Lower lobe of right lung (tissue), 2 donors: ENCODE data around the gene SLX4. TPM values are rescaled to one million over a fixed set of nuclear protein-coding genes. Genes with fewer than 3 reads are reported as not detected.

Experiments used
- ATAC-seq, 2 donors: fragments of 200-7000 bp; cut with Tn5 transposase; one replicate each; pipeline ENCODE4 v1.9.1; 2020 to 2022; ENCODE audit warnings: mild to moderate bottlenecking in 2 of 2, moderate library complexity in 2 of 2
- DNase-seq: peaks from one replicate; pipeline ENCODE4 v3.0.0-alpha.2; 2020
- H3K27ac ChIP-seq: fragments of 200-600 bp; one replicate; pipeline ENCODE4 v1.8.0; 2022
- H3K27me3 ChIP-seq: fragments of 200-600 bp; one replicate; pipeline ENCODE4 v1.8.0; 2022; ENCODE audit warnings: low read depth
- H3K36me3 ChIP-seq: fragments of 200-600 bp; one replicate; pipeline ENCODE4 v1.8.0; 2022; ENCODE audit warnings: mild to moderate bottlenecking
- H3K4me1 ChIP-seq: fragments of 200-600 bp; one replicate; pipeline ENCODE4 v1.8.0; 2022
- H3K4me3 ChIP-seq: fragments of 200-600 bp; one replicate; pipeline ENCODE4 v1.8.0; 2022; ENCODE audit warnings: mild to moderate bottlenecking
- H3K9me3 ChIP-seq: fragments of 200-600 bp; one replicate; pipeline ENCODE4 v1.8.0; 2022
- intact Hi-C: fragments of 100-400 bp; cut with DNase I; formaldehyde crosslinking; loops from one replicate; pipeline ENCODE4 v1.11.0; 2022
- total RNA-seq: library from RNA; stranded (reverse); fragmentation: NEBNext Ultra II Directional; extraction: Animal tissue kit (Norgen Biotek cat#: 25700); gene quantifications from one replicate; pipeline ENCODE4 v1.2.1, GENCODE V29; 2021
- TF ChIP-seq, protein P1 (sequence below): fragments of 200-600 bp; IDR thresholded peaks from one replicate; pipeline ENCODE4 v1.8.0; 2022; ENCODE audit warnings: antibody characterized with exemption, mild to moderate bottlenecking
- donor health status: DM: no; HTN: yes; CAD: no; lungs with severe emphysema.

SLX4 gene
- total RNA-seq, 1 donor from 2014 or later = 5.7 TPM

DNA sequence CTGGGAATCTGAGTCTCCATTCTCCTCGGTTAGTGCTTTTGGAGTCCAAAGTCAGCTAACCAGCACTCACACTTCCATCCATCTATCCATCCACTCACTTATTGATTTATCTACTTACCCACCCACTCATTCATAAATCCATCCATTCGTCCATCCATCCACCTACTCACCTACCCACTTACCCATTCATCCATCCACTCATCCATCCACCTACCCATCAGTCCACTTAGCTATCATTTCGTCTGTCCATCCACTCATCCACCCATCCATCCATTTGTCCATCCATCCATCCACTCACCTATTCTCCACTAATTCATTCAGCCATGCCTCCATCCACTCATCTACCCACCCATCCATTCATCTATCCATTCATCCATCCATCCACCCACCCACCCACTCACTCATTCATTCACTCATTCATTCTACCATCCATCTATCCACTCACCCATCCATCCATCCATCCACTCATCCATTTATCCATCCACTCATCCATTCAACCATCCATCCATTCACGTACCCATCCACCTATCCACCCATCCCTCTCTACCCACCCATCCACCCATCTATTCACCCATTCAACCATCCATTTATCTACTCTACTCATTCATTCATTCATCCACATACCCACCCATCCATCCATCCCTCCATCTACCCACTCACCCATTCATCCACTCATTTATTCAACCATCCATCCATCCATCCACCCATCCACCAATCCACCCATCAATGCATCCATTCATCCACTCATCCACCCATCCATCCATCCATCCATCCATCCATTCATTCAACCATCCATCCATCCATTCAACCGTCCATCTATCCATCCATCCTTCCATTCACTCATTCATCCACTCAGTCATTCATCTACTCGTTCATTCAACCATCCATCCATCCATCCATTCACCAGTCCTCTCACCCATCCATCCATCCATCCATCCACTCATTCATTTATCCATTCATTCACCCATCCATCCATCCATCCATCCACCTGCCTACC lies 60.3 kb downstream of the SLX4 start:
- intact Hi-C loops = no loop called here
- Histone ChIP-seq H3K4me1 (no peaks in the 10 kb centered on the region), H3K27ac (no peak overlapping the region), H3K4me3 (no peak overlapping the region), H3K36me3 (peaks cover 19% of the 10 kb centered on the region), H3K27me3 (no peaks in the 10 kb centered on the region), H3K9me3 (no peaks in the 10 kb centered on the region)
- DNase-seq = no peak
- no peak for ATAC-seq
- TF ChIP-seq, protein P1, sequence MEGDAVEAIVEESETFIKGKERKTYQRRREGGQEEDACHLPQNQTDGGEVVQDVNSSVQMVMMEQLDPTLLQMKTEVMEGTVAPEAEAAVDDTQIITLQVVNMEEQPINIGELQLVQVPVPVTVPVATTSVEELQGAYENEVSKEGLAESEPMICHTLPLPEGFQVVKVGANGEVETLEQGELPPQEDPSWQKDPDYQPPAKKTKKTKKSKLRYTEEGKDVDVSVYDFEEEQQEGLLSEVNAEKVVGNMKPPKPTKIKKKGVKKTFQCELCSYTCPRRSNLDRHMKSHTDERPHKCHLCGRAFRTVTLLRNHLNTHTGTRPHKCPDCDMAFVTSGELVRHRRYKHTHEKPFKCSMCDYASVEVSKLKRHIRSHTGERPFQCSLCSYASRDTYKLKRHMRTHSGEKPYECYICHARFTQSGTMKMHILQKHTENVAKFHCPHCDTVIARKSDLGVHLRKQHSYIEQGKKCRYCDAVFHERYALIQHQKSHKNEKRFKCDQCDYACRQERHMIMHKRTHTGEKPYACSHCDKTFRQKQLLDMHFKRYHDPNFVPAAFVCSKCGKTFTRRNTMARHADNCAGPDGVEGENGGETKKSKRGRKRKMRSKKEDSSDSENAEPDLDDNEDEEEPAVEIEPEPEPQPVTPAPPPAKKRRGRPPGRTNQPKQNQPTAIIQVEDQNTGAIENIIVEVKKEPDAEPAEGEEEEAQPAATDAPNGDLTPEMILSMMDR = no peak

DNA sequence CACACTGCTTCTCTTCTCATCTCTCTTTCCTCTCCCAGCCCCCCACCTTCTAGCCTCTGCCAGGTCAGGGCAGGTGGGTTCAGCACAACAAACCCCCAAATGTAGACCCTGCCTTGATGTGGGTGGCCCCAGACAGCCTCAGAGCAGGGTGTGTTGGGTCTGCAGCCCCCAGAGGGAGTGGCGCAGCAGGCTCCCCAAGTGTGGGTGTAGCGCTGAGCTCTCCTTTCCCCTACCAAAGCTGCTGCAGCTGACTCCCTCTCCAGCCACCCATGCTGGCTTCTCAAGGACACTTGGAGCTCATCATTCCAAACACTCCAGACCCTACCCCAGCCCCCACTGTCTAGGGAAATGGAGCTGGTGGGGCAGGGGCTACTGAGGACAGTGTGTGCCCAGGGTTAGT lies 61.5 kb downstream of the SLX4 start:
- intact Hi-C loops = no loop called here
- Histone ChIP-seq H3K27ac (no peak overlapping the region), H3K36me3 (peaks cover 19% of the 10 kb centered on the region), H3K4me1 (no peaks in the 10 kb centered on the region), H3K27me3 (no peaks in the 10 kb centered on the region), H3K9me3 (no peaks in the 10 kb centered on the region), H3K4me3 (no peak overlapping the region)
- no peak for ATAC-seq
- DNase-seq = no peak
- TF ChIP-seq, protein P1 = no peak

DNA sequence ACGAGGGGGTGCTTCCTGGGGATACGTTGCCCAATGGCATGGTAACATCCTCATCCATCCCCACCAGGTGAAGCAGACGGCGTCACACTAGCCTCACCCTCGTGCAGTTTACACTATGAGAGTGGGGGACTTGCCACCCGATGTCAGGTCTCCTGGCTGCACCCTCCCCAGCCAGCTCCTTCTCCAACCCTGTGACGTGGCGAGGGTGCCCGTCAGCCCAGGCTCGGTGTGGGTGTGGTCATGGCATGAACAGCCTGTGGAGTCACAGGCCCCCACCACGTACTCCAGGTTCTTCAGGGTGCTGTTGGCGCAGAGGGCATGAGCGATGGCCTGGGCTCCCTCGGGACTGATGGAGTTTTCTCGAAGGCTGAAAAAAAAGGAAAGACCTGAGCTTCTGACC lies 62.5 kb downstream of the SLX4 start:
- H3K4me1 ChIP-seq = no peaks in the 10 kb centered on the region
- TF ChIP-seq, protein P1 = no peak
- intact Hi-C loops = no loop called here
- H3K9me3 ChIP-seq = no peaks in the 10 kb centered on the region
- H3K27me3 ChIP-seq = no peaks in the 10 kb centered on the region
- H3K36me3 ChIP-seq = peaks cover 19% of the 10 kb centered on the region
- peak; percentile 6 to 10 for ATAC-seq
- no peak for DNase-seq
- no peak overlapping the region for H3K4me3 ChIP-seq
- H3K27ac ChIP-seq = no peak overlapping the region

DNA sequence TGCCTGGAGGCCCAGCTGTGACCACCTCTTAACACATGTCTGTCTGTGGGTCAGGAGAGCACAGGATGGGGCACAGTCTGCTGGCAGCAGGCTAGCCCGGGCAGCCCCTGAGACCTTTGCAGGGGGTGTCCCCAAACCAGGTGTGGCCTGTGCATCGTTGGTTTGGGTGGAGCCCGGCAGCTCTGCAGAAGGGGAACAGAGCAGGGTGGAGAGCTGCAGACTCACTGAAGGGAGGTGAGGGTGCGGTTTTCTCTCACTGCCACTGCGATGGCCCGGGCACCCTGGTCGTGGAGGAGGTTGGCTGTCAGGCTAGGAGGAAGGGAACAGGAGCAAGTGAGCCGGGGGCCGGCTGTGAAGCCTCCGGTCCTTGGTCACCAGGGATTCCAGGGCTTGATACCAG lies 63.0 kb downstream of the SLX4 start:
- intact Hi-C loops = no loop called here
- ATAC-seq (no peak), DNase-seq (no peak)

DNA sequence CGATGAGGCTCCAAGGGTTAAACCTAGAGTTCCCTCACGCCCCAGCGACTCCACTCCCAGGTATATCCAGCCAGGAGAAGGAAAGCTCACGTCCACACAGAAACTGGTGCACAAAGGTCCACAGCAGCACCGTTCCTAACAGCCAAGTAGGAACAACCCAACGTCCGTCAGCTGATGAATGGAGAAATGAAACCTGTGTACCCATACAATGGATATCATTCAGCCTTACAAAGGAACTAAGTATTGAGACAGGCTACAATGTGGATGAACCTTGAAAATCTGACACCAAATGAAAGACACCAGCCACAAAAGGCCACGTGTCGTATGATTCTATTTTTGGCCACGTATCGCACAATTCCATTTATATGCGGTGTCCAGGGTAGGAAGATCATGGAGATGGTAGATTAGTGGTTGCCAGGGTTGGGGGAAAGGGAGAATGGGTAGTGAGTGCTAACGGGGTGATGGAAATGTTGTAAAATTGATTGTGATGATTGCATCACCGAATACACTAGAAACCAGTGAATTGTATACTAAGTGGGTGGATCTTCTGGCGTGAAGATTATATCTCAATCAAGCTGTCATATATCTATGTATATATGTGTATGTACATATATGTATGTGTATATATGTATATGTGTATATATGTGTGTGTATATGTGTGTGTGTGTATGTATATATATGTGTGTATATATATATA lies 64.3 kb downstream of the SLX4 start:
- no peak for ATAC-seq
- intact Hi-C loops = no loop called here
- Histone ChIP-seq H3K27ac (no peak overlapping the region), H3K9me3 (no peaks in the 10 kb centered on the region), H3K27me3 (no peaks in the 10 kb centered on the region), H3K4me3 (no peak overlapping the region), H3K4me1 (no peaks in the 10 kb centered on the region), H3K36me3 (peaks cover 16% of the 10 kb centered on the region)
- TF ChIP-seq, protein P1 = no peak
- DNase-seq = no peak

More for the DNA sequence above, 63.0 kb downstream of the SLX4 start:
- Histone ChIP-seq H3K4me1 (no peaks in the 10 kb centered on the region), H3K9me3 (no peaks in the 10 kb centered on the region), H3K4me3 (no peak overlapping the region), H3K27me3 (no peaks in the 10 kb centered on the region), H3K36me3 (peaks cover 19% of the 10 kb centered on the region), H3K27ac (no peak overlapping the region)
- TF ChIP-seq, protein P1 = no peak
